Gastroesophageal sphincter (tissue), 3 donors: ENCODE measurements around the gene BICC1.

Experiments used
- EP300 ChIP-seq: sonication (generic); formaldehyde crosslinking; IDR thresholded peaks from one replicate; pipeline ENCODE4 v1.6.1; 2017; ENCODE audit warnings: antibody characterized with exemption, mild to moderate bottlenecking
- POLR2A ChIP-seq, 2 donors: fragments of 450-650 bp; IDR thresholded peaks; one replicate each; pipeline ENCODE4 v1.6.1; 2017; ENCODE audit warnings: antibody characterized with exemption in 2 of 2, mild to moderate bottlenecking in 2 of 2, moderate library complexity in 1 of 2
- POLR2AphosphoS5 ChIP-seq: sonication (generic); formaldehyde crosslinking; IDR thresholded peaks from one replicate; pipeline ENCODE4 v1.6.1; 2017; ENCODE audit warnings: antibody characterized with exemption
- TF ChIP-seq, protein P1 (sequence below), 4 experiments: fragments of 200-600 bp in 2 of 4; fragments of 450-650 bp in 2 of 4; sonication (generic) in 1 of 4; IDR thresholded peaks; one replicate each; pipeline ENCODE4 v1.5.1; 2017 to 2019; ENCODE audit warnings: antibody characterized with exemption in 4 of 4, mild to moderate bottlenecking in 2 of 4, moderate library complexity in 2 of 4

GRCh38 chr10:58807629-58808022 lies 295.0 kb downstream of the BICC1 start:
- TF ChIP-seq, protein P1, sequence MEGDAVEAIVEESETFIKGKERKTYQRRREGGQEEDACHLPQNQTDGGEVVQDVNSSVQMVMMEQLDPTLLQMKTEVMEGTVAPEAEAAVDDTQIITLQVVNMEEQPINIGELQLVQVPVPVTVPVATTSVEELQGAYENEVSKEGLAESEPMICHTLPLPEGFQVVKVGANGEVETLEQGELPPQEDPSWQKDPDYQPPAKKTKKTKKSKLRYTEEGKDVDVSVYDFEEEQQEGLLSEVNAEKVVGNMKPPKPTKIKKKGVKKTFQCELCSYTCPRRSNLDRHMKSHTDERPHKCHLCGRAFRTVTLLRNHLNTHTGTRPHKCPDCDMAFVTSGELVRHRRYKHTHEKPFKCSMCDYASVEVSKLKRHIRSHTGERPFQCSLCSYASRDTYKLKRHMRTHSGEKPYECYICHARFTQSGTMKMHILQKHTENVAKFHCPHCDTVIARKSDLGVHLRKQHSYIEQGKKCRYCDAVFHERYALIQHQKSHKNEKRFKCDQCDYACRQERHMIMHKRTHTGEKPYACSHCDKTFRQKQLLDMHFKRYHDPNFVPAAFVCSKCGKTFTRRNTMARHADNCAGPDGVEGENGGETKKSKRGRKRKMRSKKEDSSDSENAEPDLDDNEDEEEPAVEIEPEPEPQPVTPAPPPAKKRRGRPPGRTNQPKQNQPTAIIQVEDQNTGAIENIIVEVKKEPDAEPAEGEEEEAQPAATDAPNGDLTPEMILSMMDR (IDR thresholded peaks at IDR 0.05), result no peak
- TF ChIP-seq POLR2A (IDR thresholded peaks at IDR 0.05) (no peak), POLR2AphosphoS5 (no peak), EP300 (no peak)
